T-helper 1 cell (primary cell): ENCODE results near the gene ENPP1.

Experiments used
- DNase-seq, 5 donors: peaks; one replicate each; pipeline ENCODE4 v3.0.0-alpha.2; 2012 to 2020

ENPP1 gene

GRCh38 chr6:131916847-131917246, 109.0 kb downstream of the ENPP1 start:
- DNase-seq, result no peak

DNA sequence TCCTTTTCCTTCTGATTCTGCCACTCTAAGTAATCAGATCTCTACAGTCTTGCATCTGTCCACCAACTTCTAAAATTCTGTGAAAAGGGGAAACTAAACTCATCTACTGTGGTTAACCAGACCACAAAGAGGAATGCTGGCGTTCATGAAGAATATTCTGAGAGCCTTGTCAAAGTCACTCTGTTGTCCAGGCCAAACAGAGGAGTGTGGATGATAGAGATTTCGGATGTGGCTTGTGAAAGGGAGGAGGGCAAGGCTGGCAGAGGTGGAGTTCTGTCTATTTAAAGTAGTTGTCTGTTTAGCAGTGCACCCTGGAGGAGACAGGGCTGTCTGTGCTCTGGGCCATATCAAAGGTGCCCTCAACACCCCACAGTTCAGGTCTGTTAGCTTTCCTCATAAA, 109.5 kb downstream of the ENPP1 start:
- no peak for DNase-seq

DNA sequence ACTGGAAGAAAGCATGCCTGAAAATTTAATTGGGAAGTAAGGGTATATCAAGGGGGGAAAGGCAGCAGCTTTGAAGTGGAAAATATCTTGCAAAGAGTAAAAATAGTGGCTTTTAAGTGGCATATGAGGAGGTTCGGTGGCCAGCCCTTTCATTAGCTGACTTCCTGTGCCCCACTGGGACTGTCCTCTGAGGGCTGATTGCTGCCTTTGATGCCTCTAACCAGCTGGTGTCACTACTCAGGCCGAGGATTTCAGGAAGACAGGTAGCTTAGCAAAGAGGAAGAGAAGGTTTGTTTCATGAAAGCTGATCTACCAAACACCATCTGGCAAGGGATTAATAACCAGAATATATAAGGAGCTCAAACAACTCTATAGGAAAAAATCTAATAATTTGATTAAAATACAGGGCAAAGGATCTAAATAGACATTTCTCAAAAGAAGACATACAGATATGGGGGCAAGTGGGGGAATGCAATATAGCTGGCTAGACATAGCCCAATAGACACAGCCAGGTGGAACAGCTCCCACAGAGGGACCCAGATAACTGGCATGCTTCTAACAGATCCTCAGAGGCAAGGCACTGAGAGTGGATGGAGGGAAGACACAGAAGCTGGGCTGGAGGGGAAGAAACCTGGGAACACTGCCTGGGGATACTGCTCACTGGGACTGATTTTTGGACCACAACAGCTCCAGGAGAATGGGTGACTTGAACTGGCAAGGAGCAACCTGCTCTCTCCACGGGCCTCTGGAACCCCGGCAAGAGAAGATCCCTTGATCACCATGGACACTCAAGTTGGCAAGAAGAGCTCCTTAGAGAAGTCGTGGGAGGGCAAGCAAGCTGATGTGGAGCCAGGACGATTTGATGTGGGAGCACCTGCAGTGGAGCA, 110.2 kb downstream of the ENPP1 start:
- no peak for DNase-seq

GRCh38 chr6:131918650-131919355, 111.0 kb downstream of the ENPP1 start:
- DNase-seq, result no peak

- no peak for DNase-seq
These were observed 112.8 kb downstream of the ENPP1 start for GRCh38 chr6:131920656-131921055.

DNA sequence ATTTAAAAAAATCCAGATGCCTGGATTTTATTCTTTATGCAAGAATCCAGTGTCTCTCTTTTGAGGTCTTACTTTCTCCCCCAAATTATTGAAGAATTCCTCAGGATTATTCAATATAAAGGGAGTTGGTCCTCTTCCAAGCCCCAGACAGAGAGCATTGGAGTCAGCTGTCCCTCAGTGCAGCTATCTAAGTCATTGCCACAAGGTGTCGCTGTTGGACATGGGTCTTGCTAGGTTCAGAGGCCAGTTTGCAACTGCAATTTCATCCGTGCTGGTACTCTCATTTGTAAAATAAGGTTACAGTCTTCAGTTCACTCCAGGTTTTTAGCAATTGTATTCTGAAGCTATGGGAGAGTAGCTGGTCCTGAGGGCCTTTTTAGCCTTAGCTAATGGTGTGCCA, 115.5 kb downstream of the ENPP1 start:
- peak in 1 of 5 donors; percentile 41 for DNase-seq

- DNase-seq, result no peak
These were observed 117.2 kb downstream of the ENPP1 start for GRCh38 chr6:131924881-131925474.

- no peak for DNase-seq
These were observed 121.4 kb downstream of the ENPP1 start for GRCh38 chr6:131929264-131929663.

DNA sequence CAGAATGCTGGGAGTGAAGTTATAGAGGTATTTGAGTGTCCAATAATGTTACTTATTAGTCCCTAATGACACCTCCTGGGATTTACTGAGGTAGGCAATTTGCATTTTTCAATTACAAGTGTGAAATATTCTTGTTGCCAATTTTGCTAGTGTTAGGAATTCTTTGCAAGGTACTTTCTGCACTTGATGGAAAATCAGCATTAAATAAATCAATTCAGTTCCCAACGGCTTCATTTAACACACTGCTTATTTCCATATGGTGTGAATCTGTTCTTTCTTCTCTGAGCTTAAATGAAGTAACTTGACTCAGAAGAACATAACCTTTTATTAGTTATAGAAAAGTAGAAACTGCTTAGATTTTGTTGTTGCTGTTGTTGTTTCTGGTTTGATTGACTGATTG, 122.2 kb downstream of the ENPP1 start:
- no peak for DNase-seq

DNA sequence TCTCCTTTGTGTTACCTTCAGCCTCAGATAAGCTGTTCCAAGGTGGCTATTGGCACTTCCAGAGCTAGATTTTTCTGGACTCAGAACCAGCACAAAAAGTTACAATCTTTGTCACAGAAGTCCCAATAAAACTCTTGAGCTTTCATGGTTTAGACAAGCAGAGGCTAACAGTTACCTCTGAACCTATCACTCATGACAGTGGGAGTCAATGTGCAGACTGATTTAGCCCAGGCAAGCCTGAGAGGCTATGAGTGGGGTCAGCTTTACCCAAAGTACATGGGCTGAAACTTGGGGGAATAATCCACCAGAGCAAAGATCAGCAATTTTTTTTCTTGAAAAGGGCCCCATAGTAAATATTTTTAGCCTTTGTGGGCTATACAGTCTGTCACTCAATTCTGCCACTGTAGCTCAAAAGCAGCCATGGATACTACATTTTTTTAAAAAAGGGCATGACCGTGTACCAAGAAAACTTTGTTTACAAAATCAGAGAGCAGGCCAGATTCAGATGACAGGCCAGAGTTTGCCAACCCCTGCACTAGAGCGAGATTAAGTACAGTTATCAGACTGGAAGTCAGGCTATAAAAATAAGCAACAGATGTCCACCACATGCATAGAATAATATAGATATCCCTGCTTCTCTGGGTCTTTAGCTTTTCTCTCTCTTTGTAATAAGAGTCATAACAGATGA, 123.4 kb downstream of the ENPP1 start:
- DNase-seq, result no peak

DNA sequence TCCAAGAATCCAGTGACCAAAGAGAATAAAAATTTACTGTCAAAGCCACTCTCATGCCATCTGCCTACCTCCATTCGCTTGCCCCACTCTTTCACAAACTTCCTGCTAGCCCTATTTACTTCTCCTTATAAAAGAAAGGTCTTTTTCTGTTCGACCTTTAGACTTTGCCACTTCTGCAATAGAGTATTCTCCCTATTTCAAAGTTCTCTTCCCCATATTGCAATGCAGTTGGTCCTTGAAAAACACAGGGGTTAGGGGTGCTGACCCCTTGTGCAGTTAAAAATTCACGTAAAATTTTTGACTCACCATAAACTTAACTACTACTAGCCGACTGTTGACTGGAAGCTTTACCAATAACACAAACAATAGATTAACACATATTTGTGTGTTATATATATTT, 128.3 kb downstream of the ENPP1 start:
- no peak for DNase-seq

- no peak for DNase-seq
These were observed 129.4 kb downstream of the ENPP1 start for GRCh38 chr6:131937226-131937625.

- DNase-seq, result no peak
These were observed 130.1 kb downstream of the ENPP1 start for GRCh38 chr6:131937703-131938631.
